ENCODE results near the gene ZNRF1.

DNA sequence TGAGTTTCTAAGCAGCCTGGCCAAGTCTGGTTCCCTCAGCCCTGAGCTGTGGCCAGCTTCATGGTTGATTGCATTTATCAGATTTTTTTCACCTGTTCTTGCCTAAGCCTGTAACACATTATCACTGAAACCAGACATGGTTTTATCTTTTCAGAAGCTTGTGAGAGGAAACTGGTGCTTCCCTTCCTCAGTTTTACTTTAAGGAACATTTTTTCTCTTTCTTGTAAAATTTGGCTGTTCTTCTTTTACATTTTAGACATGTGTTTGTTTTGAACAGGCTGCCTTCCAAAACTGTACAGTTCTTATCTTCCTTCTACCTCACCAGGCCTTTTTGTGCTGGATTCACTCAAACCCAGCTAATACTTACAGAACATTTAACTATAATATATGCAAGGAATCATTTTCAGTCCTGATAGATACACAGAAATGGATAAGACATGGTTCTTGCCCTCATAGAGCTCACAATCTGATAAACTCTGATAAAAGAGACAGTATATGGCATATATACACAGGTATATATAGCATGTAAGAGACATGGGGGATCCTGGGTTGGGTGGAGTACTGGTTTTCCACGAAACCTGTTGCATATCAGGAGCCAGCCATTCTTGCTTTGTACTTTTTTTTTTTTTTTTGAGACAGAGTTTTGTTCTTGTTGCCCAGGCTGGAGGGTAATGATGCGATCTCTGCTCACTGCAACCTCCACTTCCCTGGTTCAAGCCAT lies 44.5 kb downstream of the ZNRF1 start:
- TF ChIP-seq, protein P1, sequence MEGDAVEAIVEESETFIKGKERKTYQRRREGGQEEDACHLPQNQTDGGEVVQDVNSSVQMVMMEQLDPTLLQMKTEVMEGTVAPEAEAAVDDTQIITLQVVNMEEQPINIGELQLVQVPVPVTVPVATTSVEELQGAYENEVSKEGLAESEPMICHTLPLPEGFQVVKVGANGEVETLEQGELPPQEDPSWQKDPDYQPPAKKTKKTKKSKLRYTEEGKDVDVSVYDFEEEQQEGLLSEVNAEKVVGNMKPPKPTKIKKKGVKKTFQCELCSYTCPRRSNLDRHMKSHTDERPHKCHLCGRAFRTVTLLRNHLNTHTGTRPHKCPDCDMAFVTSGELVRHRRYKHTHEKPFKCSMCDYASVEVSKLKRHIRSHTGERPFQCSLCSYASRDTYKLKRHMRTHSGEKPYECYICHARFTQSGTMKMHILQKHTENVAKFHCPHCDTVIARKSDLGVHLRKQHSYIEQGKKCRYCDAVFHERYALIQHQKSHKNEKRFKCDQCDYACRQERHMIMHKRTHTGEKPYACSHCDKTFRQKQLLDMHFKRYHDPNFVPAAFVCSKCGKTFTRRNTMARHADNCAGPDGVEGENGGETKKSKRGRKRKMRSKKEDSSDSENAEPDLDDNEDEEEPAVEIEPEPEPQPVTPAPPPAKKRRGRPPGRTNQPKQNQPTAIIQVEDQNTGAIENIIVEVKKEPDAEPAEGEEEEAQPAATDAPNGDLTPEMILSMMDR (IDR thresholded peaks at IDR 0.05), result no peak
- TF ChIP-seq POLR2A (IDR thresholded peaks at IDR 0.05), result no peak

Data from heart left ventricle (tissue), 13 donors.